HG02571 (cell line): Measurements from ENCODE around the gene SPDEF.

Experiments used
- ATAC-seq: cut with Tn5 transposase; IDR thresholded peaks from one replicate; pipeline ENCODE4 v1.9.1; 2021; ENCODE audit warnings: mild to moderate bottlenecking, moderate library complexity; ENCODE audit not compliant: unreplicated experiment

The SPDEF gene

GRCh38 chr6:34583861-34584604, 27.9 kb upstream of the SPDEF start:
- no peak for ATAC-seq

GRCh38 chr6:34583461-34583860, 27.3 kb upstream of the SPDEF start:
- ATAC-seq, result no peak

- no peak for ATAC-seq
These were observed 25.4 kb upstream of the SPDEF start for GRCh38 chr6:34581561-34581920.

GRCh38 chr6:34580707-34581560, 24.8 kb upstream of the SPDEF start:
- ATAC-seq, result no peak

- no peak for ATAC-seq
These were observed 22.5 kb upstream of the SPDEF start for GRCh38 chr6:34578445-34579262.

- no peak for ATAC-seq
These were observed 20.3 kb upstream of the SPDEF start for GRCh38 chr6:34576286-34576955.

GRCh38 chr6:34575326-34575725, 19.2 kb upstream of the SPDEF start:
- no peak for ATAC-seq

GRCh38 chr6:34574647-34575293, 18.6 kb upstream of the SPDEF start:
- no peak for ATAC-seq

- ATAC-seq, result no peak
These were observed 17.5 kb upstream of the SPDEF start for GRCh38 chr6:34573567-34574183.

GRCh38 chr6:34572585-34572984, 16.5 kb upstream of the SPDEF start:
- ATAC-seq, result no peak

- ATAC-seq, result no peak
These were observed 15.9 kb upstream of the SPDEF start for GRCh38 chr6:34572021-34572420.

- ATAC-seq, result no peak
These were observed 15.3 kb upstream of the SPDEF start for GRCh38 chr6:34571388-34571787.

- ATAC-seq, result no peak
These were observed 14.1 kb upstream of the SPDEF start for GRCh38 chr6:34570066-34570833.

- no peak for ATAC-seq
These were observed 13.3 kb upstream of the SPDEF start for GRCh38 chr6:34569361-34569973.

- no peak for ATAC-seq
These were observed 12.4 kb upstream of the SPDEF start for GRCh38 chr6:34568341-34569201.

GRCh38 chr6:34566830-34567546, 10.9 kb upstream of the SPDEF start:
- ATAC-seq, result no peak

GRCh38 chr6:34565722-34566137, 9.6 kb upstream of the SPDEF start:
- no peak for ATAC-seq
